Cardiac muscle cell (in vitro differentiated cells and primary cell): ENCODE data around the gene APOBEC3C. TPM values are rescaled to one million over a fixed set of nuclear protein-coding genes. Genes with fewer than 3 reads are reported as not detected.
"Not testable (repeated sequence)": the region's sequence is repeated elsewhere in the genome, so short reads cannot be mapped to it uniquely, and the experiment has no call there.

ENCODE experiments used
- DNase-seq, 2 donors: peaks; one replicate each; pipeline versions ENCODE4 v3.0.0 to v3.0.0-alpha.2; 2010 to 2017; ENCODE audit warnings: low read depth in 1 of 2, low spot score in 1 of 2
- H3K27ac ChIP-seq: fragments of 200-600 bp; sonication (generic); 2 replicates; pipeline ENCODE4 v1.5.1; 2016
- H3K27me3 ChIP-seq: fragments of 200-600 bp; sonication (generic); 2 replicates; pipeline ENCODE4 v1.6.0; 2016; ENCODE audit warnings: control low read depth
- H3K36me3 ChIP-seq: fragments of 200-600 bp; sonication (generic); 2 replicates; pipeline ENCODE4 v1.5.1; 2016; ENCODE audit warnings: control low read depth
- H3K4me1 ChIP-seq: fragments of 200-600 bp; sonication (generic); 2 replicates; pipeline ENCODE4 v1.8.1; 2017; ENCODE audit warnings: low read depth, mild to moderate bottlenecking, mixed run types
- H3K4me3 ChIP-seq: fragments of 200-600 bp; sonication (generic); 2 replicates; pipeline ENCODE4 v1.5.1; 2016; ENCODE audit warnings: mild to moderate bottlenecking
- H3K9me3 ChIP-seq: fragments of 200-600 bp; sonication (generic); 2 replicates; pipeline ENCODE4 v1.5.1; 2017; ENCODE audit warnings: low read depth, mild to moderate bottlenecking, control low read depth
- polyA plus RNA-seq: library from polyadenylated mRNA; unstranded; fragments of >200 nt; fragmentation: Nextera tagmentation; extraction: Ambion mirVana; gene quantifications from 2 replicates; pipeline ENCODE4 v1.2.1, GENCODE V29; 2016
- total RNA-seq: library from RNA; depleted of rRNA; stranded (reverse); fragments of >200 nt; gene quantifications from 2 replicates; pipeline ENCODE4 v1.2.3, GENCODE V29; 2016
- TF ChIP-seq, protein P1 (sequence below): IDR thresholded peaks from 2 replicates; pipeline ENCODE4 v1.5.1; 2012; ENCODE audit warnings: low read depth, mild to moderate bottlenecking, low read length

The APOBEC3C gene
- total and polyA plus RNA-seq, 2 experiments from 2014 or later = 15.7 to 84.0 TPM

DNA sequence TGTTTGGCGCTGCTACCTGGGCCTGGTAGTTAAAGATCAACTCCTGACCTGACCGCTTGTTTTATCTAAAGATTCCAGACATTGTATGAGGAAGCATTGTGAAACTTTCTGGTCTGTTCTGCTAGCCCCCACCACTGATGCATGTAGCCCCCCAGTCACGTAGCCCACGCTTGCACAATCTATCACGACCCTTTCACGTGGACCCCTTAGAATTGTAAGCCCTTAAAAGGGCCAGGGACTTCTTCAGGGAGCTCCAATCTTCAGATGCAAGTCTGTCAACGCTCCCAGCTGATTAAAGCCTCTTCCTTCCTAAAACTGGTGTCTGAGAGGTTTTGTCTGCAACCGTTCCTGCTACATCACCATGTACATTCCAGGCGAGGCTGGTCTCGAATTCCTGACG, 41.6 kb downstream of the APOBEC3C start:
- TF ChIP-seq, protein P1, sequence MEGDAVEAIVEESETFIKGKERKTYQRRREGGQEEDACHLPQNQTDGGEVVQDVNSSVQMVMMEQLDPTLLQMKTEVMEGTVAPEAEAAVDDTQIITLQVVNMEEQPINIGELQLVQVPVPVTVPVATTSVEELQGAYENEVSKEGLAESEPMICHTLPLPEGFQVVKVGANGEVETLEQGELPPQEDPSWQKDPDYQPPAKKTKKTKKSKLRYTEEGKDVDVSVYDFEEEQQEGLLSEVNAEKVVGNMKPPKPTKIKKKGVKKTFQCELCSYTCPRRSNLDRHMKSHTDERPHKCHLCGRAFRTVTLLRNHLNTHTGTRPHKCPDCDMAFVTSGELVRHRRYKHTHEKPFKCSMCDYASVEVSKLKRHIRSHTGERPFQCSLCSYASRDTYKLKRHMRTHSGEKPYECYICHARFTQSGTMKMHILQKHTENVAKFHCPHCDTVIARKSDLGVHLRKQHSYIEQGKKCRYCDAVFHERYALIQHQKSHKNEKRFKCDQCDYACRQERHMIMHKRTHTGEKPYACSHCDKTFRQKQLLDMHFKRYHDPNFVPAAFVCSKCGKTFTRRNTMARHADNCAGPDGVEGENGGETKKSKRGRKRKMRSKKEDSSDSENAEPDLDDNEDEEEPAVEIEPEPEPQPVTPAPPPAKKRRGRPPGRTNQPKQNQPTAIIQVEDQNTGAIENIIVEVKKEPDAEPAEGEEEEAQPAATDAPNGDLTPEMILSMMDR = no peak
- Histone ChIP-seq H3K9me3 (no peaks in the 10 kb centered on the region), H3K27me3 (no peaks in the 10 kb centered on the region), H3K4me1 (no peaks in the 10 kb centered on the region), H3K36me3 (no peaks in the 10 kb centered on the region), H3K27ac (no peak overlapping the region), H3K4me3 (no peak overlapping the region)
- DNase-seq = no peak

GRCh38 chr22:39061290-39061689, 47.2 kb downstream of the APOBEC3C start:
- H3K4me3 ChIP-seq, H3K27ac ChIP-seq, H3K4me1 ChIP-seq, H3K36me3 ChIP-seq, DNase-seq, H3K27me3 ChIP-seq, H3K9me3 ChIP-seq: not testable (repeated sequence)

DNA sequence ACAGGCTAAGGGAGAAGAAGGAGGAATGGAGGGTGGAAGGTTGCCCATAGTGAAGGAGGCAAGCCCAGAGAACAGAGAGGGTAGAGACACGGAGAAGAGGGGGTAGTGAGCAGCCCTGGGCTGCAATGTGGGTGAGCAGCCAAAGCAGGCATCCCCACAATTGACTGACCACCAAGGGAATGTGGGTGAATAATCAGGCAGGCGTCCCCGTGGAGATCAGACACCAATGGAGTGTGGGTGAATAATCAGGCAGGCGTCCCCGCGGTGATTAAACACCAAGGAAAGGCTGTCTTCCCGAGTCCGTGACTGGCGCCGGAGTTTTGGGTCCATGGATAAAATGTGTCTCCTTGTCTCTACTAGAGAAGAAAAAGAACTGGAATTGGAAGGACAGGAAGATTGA, 47.9 kb downstream of the APOBEC3C start:
- not testable (repeated sequence) for H3K4me3 ChIP-seq, H3K4me1 ChIP-seq, H3K36me3 ChIP-seq, H3K27ac ChIP-seq, H3K27me3 ChIP-seq, H3K9me3 ChIP-seq, DNase-seq

DNA sequence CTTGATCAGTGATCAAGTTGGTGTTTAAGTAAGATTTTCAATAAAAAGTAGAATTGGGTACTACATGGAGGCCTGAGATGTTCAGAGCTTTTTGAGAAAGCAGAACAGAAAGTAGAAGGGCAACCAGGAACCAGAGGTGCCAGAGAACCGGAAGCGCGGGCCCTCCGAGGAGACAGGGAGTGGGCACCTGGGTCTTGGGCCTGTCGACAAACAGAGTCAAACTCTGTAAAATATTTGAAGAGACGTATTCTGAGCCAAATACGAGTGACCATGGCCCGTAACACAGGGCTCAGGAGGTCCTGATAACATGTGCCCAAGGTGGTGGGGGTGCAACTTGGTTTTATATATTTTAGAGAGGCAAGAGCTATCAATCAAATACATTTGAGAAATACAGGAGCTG, 49.8 kb downstream of the APOBEC3C start:
- H3K27me3 ChIP-seq, H3K27ac ChIP-seq, DNase-seq, H3K4me3 ChIP-seq, H3K9me3 ChIP-seq, H3K36me3 ChIP-seq: not testable (repeated sequence)
- H3K4me1 ChIP-seq = peaks cover 12% of the 10 kb centered on the region

- not testable (repeated sequence) for H3K27ac ChIP-seq, H3K36me3 ChIP-seq, DNase-seq, H3K4me3 ChIP-seq, H3K27me3 ChIP-seq, H3K9me3 ChIP-seq
- peaks cover 12% of the 10 kb centered on the region for H3K4me1 ChIP-seq
Observed at GRCh38 chr22:39066442-39067276, 52.6 kb downstream of the APOBEC3C start.

- TF ChIP-seq, protein P1 = no peak
- Histone ChIP-seq H3K4me1 (peaks cover 12% of the 10 kb centered on the region), H3K9me3 (no peaks in the 10 kb centered on the region), H3K27ac (peak overlapping the region; percentile 80), H3K27me3 (no peaks in the 10 kb centered on the region), H3K36me3 (no peaks in the 10 kb centered on the region), H3K4me3 (no peak overlapping the region)
- DNase-seq = peak in 1 of 2 donors; percentile 50
Observed at GRCh38 chr22:39068033-39068785, 54.2 kb downstream of the APOBEC3C start.

Other genes with a start within 250 kb of the APOBEC3C start
- 42.3 and 48.5 TPM in 2 replicates for gene DNAL4, start 220.1 kb upstream of the APOBEC3C start, total RNA-seq
- gene DNAL4, start 220.1 kb upstream of the APOBEC3C start, polyA plus RNA-seq = 39.7 and 55.4 TPM in 2 replicates
- gene NPTXR, start 170.2 kb upstream of the APOBEC3C start, total RNA-seq = 15.1 and 16.7 TPM in 2 replicates
- 4.0 and 4.2 TPM in 2 replicates for gene NPTXR, start 170.2 kb upstream of the APOBEC3C start, polyA plus RNA-seq
- 62.5 and 89.9 TPM in 2 replicates for gene CBX6, start 142.0 kb upstream of the APOBEC3C start, total RNA-seq
- 40.9 and 46.8 TPM in 2 replicates for gene CBX6, start 142.0 kb upstream of the APOBEC3C start, polyA plus RNA-seq
- 0.18 TPM in 1 of 2 replicates, not detected in the other for gene APOBEC3A, start 56.6 kb upstream of the APOBEC3C start, total RNA-seq
- not detected in 2 replicates for gene APOBEC3A, start 56.6 kb upstream of the APOBEC3C start, polyA plus RNA-seq
- gene APOBEC3B, start 31.9 kb upstream of the APOBEC3C start, total RNA-seq = 1.1 and 6.5 TPM in 2 replicates
- gene APOBEC3B, start 31.9 kb upstream of the APOBEC3C start, polyA plus RNA-seq = 6.8 and 9.4 TPM in 2 replicates
- 2.0 and 4.3 TPM in 2 replicates for gene APOBEC3D, start 6.9 kb downstream of the APOBEC3C start, total RNA-seq
- 0.99 and 1.3 TPM in 2 replicates for gene APOBEC3D, start 6.9 kb downstream of the APOBEC3C start, polyA plus RNA-seq
- 11.8 and 12.9 TPM in 2 replicates for gene APOBEC3F, start 26.6 kb downstream of the APOBEC3C start, total RNA-seq
- 24.2 and 25.0 TPM in 2 replicates for gene APOBEC3F, start 26.6 kb downstream of the APOBEC3C start, polyA plus RNA-seq
- 10.5 and 12.2 TPM in 2 replicates for gene APOBEC3G, start 63.0 kb downstream of the APOBEC3C start, total RNA-seq
- 7.1 and 13.3 TPM in 2 replicates for gene APOBEC3G, start 63.0 kb downstream of the APOBEC3C start, polyA plus RNA-seq
- gene APOBEC3H, start 83.0 kb downstream of the APOBEC3C start, total RNA-seq = 0.57 and 1.3 TPM in 2 replicates
- gene APOBEC3H, start 83.0 kb downstream of the APOBEC3C start, polyA plus RNA-seq = 0.77 and 0.97 TPM in 2 replicates
- gene CBX7, start 138.4 kb downstream of the APOBEC3C start, total RNA-seq = 8.9 and 31.3 TPM in 2 replicates
- gene CBX7, start 138.4 kb downstream of the APOBEC3C start, polyA plus RNA-seq = 10.2 and 10.9 TPM in 2 replicates
- gene PDGFB, start 230.7 kb downstream of the APOBEC3C start, total RNA-seq = 15.3 and 18.2 TPM in 2 replicates
- gene PDGFB, start 230.7 kb downstream of the APOBEC3C start, polyA plus RNA-seq = 8.6 and 9.8 TPM in 2 replicates